ENCODE results near the gene NGB. TPM values are rescaled to one million over a fixed set of nuclear protein-coding genes. Genes with fewer than 3 reads are reported as not detected.

NGB gene
- not detected in 2 replicates for total RNA-seq (2011; cell fraction: chromatin; rRNA removed; ENCODE audit: low replicate concordance)
- not detected in 2 replicates for total RNA-seq (2011; cell fraction: nucleolus; rRNA removed)
- total RNA-seq (2011; cell fraction: nucleoplasm; rRNA removed) = not detected in 2 replicates
- total RNA-seq (2014; rRNA removed) = not detected in 2 replicates
- total RNA-seq (2014; rRNA removed; fragmentation: Illumina TruSeq; extraction: Trizol) = not detected in 2 replicates
- not detected in 2 replicates for total RNA-seq (2015; rRNA removed; fragmentation: Illumina TruSeq; extraction: Trizol)
- not detected in 2 replicates for total RNA-seq (2021)
- polyA plus RNA-seq (2011; rRNA removed) = not detected in 2 replicates
- not detected in 2 replicates for polyA plus RNA-seq (2011; cell fraction: cytosol; rRNA removed)
- not detected in 2 replicates for polyA plus RNA-seq (2011; cell fraction: nucleus; rRNA removed)
- polyA plus RNA-seq (2012) = not detected in 2 replicates
- polyA plus RNA-seq (2014; fragmentation: Illumina TruSeq; extraction: Trizol) = not detected in 2 replicates
- polyA plus RNA-seq (2014; fragmentation: Nextera tagmentation; extraction: Ambion mirVana) = not detected
- polyA plus RNA-seq (2014; rRNA removed) = not detected in 2 replicates
- not detected in 2 replicates for polyA minus RNA-seq (2011; rRNA and poly(A)+ RNA removed)
- not detected in 2 replicates for polyA minus RNA-seq (2011; cell fraction: cytosol; rRNA and poly(A)+ RNA removed)
- not detected in 2 replicates for polyA minus RNA-seq (2011; cell fraction: nucleus; rRNA and poly(A)+ RNA removed)
- not detected for Bru-seq, nascent RNA
- BruChase-seq, experiment 1, labeled RNA remaining after a 2-hour chase = not detected
- BruChase-seq, experiment 2, labeled RNA remaining after a 6-hour chase = not detected
- long read RNA-seq, experiment 1 = 0 reads
- long read RNA-seq, experiment 2 = 0 reads
- long read RNA-seq, experiment 3 = 0 reads

GRCh38 chr14:77271113-77271710, at the start of gene NGB:
Gene NGB (minus strand): TSS chr14:77271206. CDS start chr14:77270937, 269 bp downstream.
- intact Hi-C loops (cut with micrococcal nuclease) = no loop called here
- 30% methylated on average over 11 of the region's 38 CpGs for WGBS (ENCODE audit: insufficient coverage, low coverage, missing lambda C conversion rate)
- DNase-seq (ENCODE audit: extremely low read depth in 1 of 4, low spot score in 3 of 4) (no peak), FAIRE-seq (no peak), ATAC-seq (no peak)
- H3K4me3 ChIP-seq = no peak within 1 kb of the TSS
- H3K79me2 ChIP-seq (ENCODE audit: control insufficient read depth, insufficient read depth, low read length) = no peaks in the 10 kb centered on the region
- in situ Hi-C loops (cut with MboI) = no loop called here
- no peaks in the 10 kb centered on the region for H3K9me3 ChIP-seq (replicated peaks; ENCODE audit: control insufficient read depth, insufficient read depth, low read depth, low read length)
- POLR2A ChIA-PET = interaction anchor here (0.7 kb wide), 1 partner anchor 104 kb away, joined by 3 read pairs; no protein-coding TSS in a partner anchor
- no peaks in the 10 kb centered on the region for H3K36me3 ChIP-seq (ENCODE audit: control insufficient read depth, insufficient read depth, low read length)
- H3K27ac ChIP-seq (ENCODE audit: extremely low read depth, low read depth, low read length) = no peak within 1 kb of the TSS
- CTCF ChIA-PET (ENCODE audit: low intra/inter-chr PET ratio) = no interaction called here
- H3K27me3 ChIP-seq (ENCODE audit: control insufficient read depth in 2 of 2, insufficient read depth in 2 of 2, low read length in 2 of 2) = peaks cover 0 to 25% of the 10 kb centered on the region in 2 experiments; a peak in 2 of 5 replicates
- no peaks in the 10 kb centered on the region for H4K20me1 ChIP-seq (replicated peaks; ENCODE audit: control insufficient read depth, insufficient read depth, low read length)
- H3K4me1 ChIP-seq (replicated peaks in 1 of 2; ENCODE audit: control insufficient read depth in 2 of 2, insufficient read depth in 2 of 2, low read length in 2 of 2) = peaks cover 0 to 14% of the 10 kb centered on the region in 2 experiments; a peak in 2 of 5 replicates
- no peak within 1 kb of the TSS for H3K4me2 ChIP-seq (ENCODE audit: insufficient read depth, low read length)
- no TSS peak for BruUV-seq (replicated peaks)
- H3K9ac ChIP-seq (ENCODE audit: insufficient read depth in 1 of 2, low read depth in 2 of 2, low read length in 2 of 2) = no peak within 1 kb of the TSS
- no peak within 1 kb of the TSS for H2AFZ ChIP-seq (ENCODE audit: low read depth, low read length)
- no peaks in the 10 kb centered on the region for H3K9me1 ChIP-seq (ENCODE audit: control insufficient read depth, insufficient read depth, low read length)
- TF ChIP-seq PHF8 (IDR thresholded peaks at IDR 0.05; ENCODE audit: borderline replicate concordance, low read length) (no peak), SNAPC5 (CRISPR knock-in tag; IDR thresholded peaks at IDR 0.05) (no peak), CEBPZ (IDR thresholded peaks at IDR 0.05; ENCODE audit: borderline replicate concordance, low read depth, low read length) (no peak), PHF20 (IDR thresholded peaks at IDR 0.05; ENCODE audit: partially characterized antibody) (no peak), ZFPM2 (CRISPR knock-in tag; IDR thresholded peaks at IDR 0.05) (no peak), MEF2D (tag; conservative IDR thresholded peaks at IDR 0.05; ENCODE audit: low read depth) (no peak), KDM2B (CRISPR knock-in tag; IDR thresholded peaks at IDR 0.05) (no peak), NFIX (CRISPR knock-in tag; IDR thresholded peaks at IDR 0.05; ENCODE audit: low read depth) (no peak), STAT6 (CRISPR knock-in tag; IDR thresholded peaks at IDR 0.05) (no peak), ZNF146 (CRISPR knock-in tag; IDR thresholded peaks at IDR 0.05; ENCODE audit: unreplicated experiment) (no peak)
